ENCODE measurements around the gene AP4B1.
"Not testable (repeated sequence)": the region's sequence is repeated elsewhere in the genome, so short reads cannot be mapped to it uniquely, and the experiment has no call there.

AP4B1 gene

DNA sequence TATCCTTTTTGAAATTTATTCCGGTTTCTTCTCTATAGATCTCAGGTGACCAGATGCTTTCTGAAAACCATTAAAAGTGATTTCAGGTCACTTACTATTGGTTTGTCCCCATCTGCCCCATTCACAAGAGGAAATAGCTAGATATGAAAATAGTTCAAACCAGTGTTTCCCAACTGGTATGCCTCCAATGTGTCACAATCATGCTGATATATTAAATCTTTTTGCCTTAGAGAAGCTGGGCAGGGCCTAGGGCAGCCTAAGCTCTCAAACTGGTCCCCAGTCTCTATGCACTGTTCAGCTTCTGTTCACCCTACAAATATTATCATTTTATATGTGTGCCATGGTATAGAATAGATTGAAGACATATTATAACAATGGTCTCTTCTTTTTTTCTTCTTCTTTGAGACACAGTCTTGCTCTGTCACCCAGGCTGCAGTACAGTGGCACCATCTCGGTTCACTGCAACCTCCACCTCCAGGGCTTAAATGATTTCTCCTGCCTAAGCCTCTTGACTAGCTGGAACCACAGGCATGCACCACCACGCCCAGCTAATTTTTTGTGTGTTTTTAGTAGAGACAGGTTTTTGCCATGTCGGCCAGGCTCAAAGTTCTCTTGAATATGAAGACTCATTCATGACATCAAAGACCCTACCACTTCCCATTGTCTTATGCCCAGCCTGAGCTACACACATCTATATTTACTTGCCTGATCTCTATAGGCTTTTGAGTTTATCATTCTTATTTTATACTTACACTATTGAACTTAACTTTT, 48.8 kb downstream of the AP4B1 start:
- DNase-seq: no peak

DNA sequence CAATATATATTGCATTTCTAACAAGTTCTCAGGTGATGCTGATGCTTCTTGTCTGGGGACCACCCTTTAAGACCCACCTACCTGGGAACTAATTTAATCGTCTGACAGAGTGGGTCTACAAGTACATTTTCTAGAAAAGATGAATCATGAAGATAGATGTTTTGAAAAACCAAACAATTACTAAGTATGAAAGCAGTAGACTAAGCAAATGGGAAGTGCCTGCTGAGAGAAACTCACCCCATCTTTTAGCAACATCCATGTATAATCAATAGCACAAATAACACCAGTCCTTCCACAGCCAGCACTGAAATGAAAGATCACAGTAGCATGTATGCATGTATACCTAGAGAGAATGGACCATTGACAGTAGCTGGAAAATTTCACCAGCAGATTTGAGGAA, 50.4 kb downstream of the AP4B1 start:
- no peak for DNase-seq

- not testable (repeated sequence) for DNase-seq
Measured at GRCh38 chr1:113852694-113853093, 51.9 kb downstream of the AP4B1 start.

DNA sequence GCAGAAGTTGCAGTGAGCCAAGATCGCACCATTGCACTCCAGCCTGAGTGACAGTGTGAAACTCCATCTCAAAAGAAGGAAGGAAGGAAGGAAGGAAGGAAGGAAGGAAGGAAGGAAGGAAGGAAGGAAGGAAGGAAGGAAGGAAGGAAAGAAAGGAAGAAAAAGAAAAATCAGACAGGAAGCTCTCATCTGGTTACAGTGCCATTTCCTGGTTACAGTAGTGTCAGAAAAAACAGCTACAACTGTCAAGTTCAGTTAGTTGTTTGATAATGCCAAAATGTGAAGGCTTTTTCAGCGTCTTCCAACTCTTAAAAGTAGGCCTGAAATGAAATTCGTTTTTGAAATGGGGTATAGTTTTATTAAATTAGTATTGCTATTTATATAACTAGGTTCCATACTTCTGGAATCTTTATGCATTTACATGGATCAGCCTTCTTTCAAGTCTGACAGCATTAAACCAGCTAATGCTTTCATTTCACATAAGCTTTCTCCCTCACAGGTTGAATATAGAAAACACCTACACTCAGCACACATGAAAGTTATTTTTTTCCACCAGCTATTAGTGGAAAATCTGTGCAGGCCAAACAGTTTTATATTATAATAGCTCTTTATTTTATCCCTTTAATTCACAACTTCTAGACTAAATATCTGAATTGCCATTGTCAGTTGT, 54.3 kb downstream of the AP4B1 start:
- DNase-seq: no peak

GRCh38 chr1:113849072-113849471, 55.5 kb downstream of the AP4B1 start:
- DNase-seq: no peak

DNA sequence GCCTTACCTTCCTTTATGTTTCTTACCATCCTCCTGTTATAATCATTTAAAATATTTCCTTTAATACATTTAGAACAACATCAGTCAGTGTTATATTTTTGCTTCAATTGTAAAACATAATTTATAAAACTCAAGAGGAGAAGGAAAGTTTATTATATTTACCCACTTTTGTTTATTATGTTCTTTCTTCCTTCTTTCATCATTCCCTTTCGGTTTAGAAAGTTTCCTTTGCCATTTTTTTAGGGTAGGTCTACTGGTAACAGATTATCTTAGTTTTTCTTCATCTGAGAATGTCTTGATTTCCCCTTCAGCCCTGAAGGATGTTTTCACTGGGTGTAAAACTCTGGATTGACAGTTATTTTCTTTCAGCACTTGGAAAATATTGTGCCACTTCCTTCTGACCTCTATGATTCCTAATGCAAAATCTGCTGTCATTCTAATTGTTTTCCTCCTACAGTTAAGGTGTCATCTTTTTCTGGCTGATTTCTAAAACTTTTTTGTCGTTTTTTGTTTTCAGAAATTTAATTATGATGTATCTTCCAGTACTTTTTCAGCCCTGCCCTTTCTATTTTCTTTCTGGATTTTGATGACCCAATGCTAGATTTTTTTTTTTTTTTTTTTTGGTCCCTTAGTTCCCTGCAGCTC, 58.1 kb downstream of the AP4B1 start:
- no peak for DNase-seq
